ENCODE results near the gene COL24A1.

GRCh38 chr1:86184426-86184825 lies 27.9 kb upstream of the COL24A1 start:
- TF ChIP-seq CTCF (IDR thresholded peaks at IDR 0.05) (no peak), ZNF317 (CRISPR knock-in tag; IDR thresholded peaks at IDR 0.05; ENCODE audit: borderline replicate concordance, low read depth) (no peak), JUN (CRISPR knock-in tag; IDR thresholded peaks at IDR 0.05) (no peak), E2F1 (CRISPR knock-in tag; IDR thresholded peaks at IDR 0.05) (no peak), E2F4 (CRISPR knock-in tag; IDR thresholded peaks at IDR 0.05; ENCODE audit: borderline replicate concordance, low read depth) (no peak), GABPB1 (CRISPR knock-in tag; IDR thresholded peaks at IDR 0.05) (no peak), NR2C2 (CRISPR knock-in tag; IDR thresholded peaks at IDR 0.05) (no peak)
